ENCODE results near the gene GABRR2. TPM values are rescaled to one million over a fixed set of nuclear protein-coding genes. Genes with fewer than 3 reads are reported as not detected.

Gene GABRR2
- total and polyA plus RNA-seq, 2 of the 4 experiments (the other 2 are of a cell fraction) = 0.26 TPM; not detected in 1

- Histone ChIP-seq H3K79me1 (ENCODE audit: low read depth in 1 of 2, low read length in 2 of 2) (no peaks in the 10 kb centered on the region), H4K20me1 (ENCODE audit: insufficient read depth, low read length) (no peaks in the 10 kb centered on the region), H3K36me3 (ENCODE audit: control insufficient read depth, insufficient read depth, low read length) (no peaks in the 10 kb centered on the region), H4K5ac (ENCODE audit: low read depth, low read length) (no peak overlapping the region), H3K4me2 (ENCODE audit: low read depth, low read length) (no peak overlapping the region), H3K4ac (ENCODE audit: low read depth, low read length) (no peak overlapping the region), H3K9me1 (ENCODE audit: insufficient read depth, low read length) (no peaks in the 10 kb centered on the region), H3K14ac (replicated peaks; ENCODE audit: low read depth, low read length) (no peak overlapping the region), H3K27me3 (ENCODE audit: control insufficient read depth, insufficient read depth, low read length) (peaks cover 4% of the 10 kb centered on the region), H3K9me3 (ENCODE audit: control insufficient read depth, insufficient read depth, low read length) (no peaks in the 10 kb centered on the region), H3K4me1 (ENCODE audit: control insufficient read depth, insufficient read depth, low read length) (no peaks in the 10 kb centered on the region), H2AFZ (replicated peaks; ENCODE audit: low read length, poor library complexity) (no peak overlapping the region), H3K18ac (ENCODE audit: low read depth, low read length) (no peak overlapping the region), H4K8ac (ENCODE audit: low read depth in 2 of 2, low read length in 2 of 2) (no peak overlapping the region), H2BK15ac (ENCODE audit: low read depth, low read length) (no peak overlapping the region), H2BK20ac (ENCODE audit: low read depth, low read length) (no peak overlapping the region), H3K23ac (ENCODE audit: low read depth, low read length) (no peak overlapping the region), H4K91ac (ENCODE audit: insufficient read depth, low read depth, low read length) (no peak overlapping the region), H3K4me3 (ENCODE audit: insufficient read depth, low read depth, low read length) (no peak overlapping the region), H3K27ac (ENCODE audit: insufficient read depth, low read length) (no peak overlapping the region), H3K9ac (ENCODE audit: low read depth, low read length) (no peak overlapping the region), H2BK5ac (ENCODE audit: low read depth, low read length, poor library complexity, severe bottlenecking) (no peak overlapping the region), H2AK5ac (ENCODE audit: low read depth, low read length) (no peak overlapping the region), H2BK120ac (ENCODE audit: low read depth, low read length) (no peak overlapping the region), H2AK9ac (replicated peaks; ENCODE audit: low read depth, low read length, poor library complexity) (no peak overlapping the region), H3K56ac (ENCODE audit: extremely low read depth, insufficient read depth, low read length) (no peak overlapping the region)
- TF ChIP-seq MAZ (IDR thresholded peaks at IDR 0.05; ENCODE audit: borderline replicate concordance, low read depth, low read length) (no peak), CHD1 (IDR thresholded peaks at IDR 0.05; ENCODE audit: low read depth, low read length) (no peak), SMC3 (IDR thresholded peaks at IDR 0.05; ENCODE audit: low read depth, low read length) (no peak), CEBPB (IDR thresholded peaks at IDR 0.05; ENCODE audit: low read depth, low read length) (no peak), MXI1 (IDR thresholded peaks at IDR 0.05; ENCODE audit: borderline replicate concordance, low read depth, low read length) (no peak), RCOR1 (IDR thresholded peaks at IDR 0.05; ENCODE audit: insufficient replicate concordance, low read length) (no peak), NFE2L2 (IDR thresholded peaks at IDR 0.05; ENCODE audit: low read depth, low read length) (no peak), BHLHE40 (IDR thresholded peaks at IDR 0.05; ENCODE audit: low read depth, low read length) (no peak), RAD21 (IDR thresholded peaks at IDR 0.05; ENCODE audit: low read length) (no peak), ELK1 (IDR thresholded peaks at IDR 0.05; ENCODE audit: borderline replicate concordance, low read depth, low read length) (no peak), FOS (IDR thresholded peaks at IDR 0.05; ENCODE audit: low read depth, low read length) (no peak), POLR2A (IDR thresholded peaks at IDR 0.05; ENCODE audit: low read depth, low read length) (no peak)
- intact Hi-C loops (cut with micrococcal nuclease) = no loop called here
- ChIA-PET POLR2A (ENCODE audit: unreplicated experiment) (no interaction called here), CTCF (no interaction called here)
- no TSS peak for BruUV-seq (replicated peaks)
- ATAC-seq (ENCODE audit: low read depth) = no peak
- WGBS, 2 experiments (ENCODE audit: extremely low coverage in 2 of 2, insufficient read length in 1 of 2) = no CpG with 5 or more reads among the region's 3 CpGs
- dilution Hi-C loops (cut with HindIII; ENCODE audit: low sequenced_read_pairs, unreplicated experiment) = no loop called here
- in situ Hi-C loops (cut with MboI; ENCODE audit: low sequenced_read_pairs) = no loop called here
- DNase-seq = no peak
Observed at GRCh38 chr6:89221129-89221528, 94.0 kb downstream of the GABRR2 start.

Measured in IMR-90 (cell line).